ENCODE data around the gene NECAB2.

Gene NECAB2

DNA sequence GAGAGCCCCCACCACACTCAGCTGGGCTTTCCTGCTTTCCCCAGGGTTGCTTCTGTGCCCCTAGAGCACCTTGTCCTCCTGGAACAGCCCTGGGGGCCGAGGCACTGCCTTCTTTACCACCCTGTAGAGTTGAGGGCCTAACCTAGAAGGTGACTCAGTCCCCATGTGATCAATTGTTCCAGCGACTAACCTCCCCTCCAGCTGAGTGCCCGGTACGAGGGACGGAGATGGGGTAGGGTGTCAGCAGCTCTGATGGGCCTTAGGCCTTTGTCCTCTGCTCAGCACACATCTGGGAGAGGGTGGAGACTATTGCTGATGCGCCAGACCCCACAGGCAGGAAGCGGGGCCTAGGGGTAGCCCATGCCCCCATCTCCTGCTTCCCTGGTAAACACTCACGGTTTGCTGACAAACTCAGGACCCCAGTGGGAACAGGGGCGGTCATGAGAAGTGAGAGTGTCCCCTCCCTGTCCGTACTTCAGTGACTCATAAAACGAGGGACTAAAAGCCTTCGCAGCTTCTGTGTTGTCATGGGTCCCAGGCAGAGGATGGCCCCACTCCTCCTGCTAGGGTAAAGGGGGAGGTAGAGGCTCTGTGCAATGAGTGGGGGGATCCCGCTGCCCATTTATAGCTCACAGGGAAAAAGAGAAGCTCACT is 33.1 kb downstream of the NECAB2 start:
- no peak for DNase-seq (ENCODE audit: low read depth)
- TF ChIP-seq, protein P1, sequence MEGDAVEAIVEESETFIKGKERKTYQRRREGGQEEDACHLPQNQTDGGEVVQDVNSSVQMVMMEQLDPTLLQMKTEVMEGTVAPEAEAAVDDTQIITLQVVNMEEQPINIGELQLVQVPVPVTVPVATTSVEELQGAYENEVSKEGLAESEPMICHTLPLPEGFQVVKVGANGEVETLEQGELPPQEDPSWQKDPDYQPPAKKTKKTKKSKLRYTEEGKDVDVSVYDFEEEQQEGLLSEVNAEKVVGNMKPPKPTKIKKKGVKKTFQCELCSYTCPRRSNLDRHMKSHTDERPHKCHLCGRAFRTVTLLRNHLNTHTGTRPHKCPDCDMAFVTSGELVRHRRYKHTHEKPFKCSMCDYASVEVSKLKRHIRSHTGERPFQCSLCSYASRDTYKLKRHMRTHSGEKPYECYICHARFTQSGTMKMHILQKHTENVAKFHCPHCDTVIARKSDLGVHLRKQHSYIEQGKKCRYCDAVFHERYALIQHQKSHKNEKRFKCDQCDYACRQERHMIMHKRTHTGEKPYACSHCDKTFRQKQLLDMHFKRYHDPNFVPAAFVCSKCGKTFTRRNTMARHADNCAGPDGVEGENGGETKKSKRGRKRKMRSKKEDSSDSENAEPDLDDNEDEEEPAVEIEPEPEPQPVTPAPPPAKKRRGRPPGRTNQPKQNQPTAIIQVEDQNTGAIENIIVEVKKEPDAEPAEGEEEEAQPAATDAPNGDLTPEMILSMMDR (IDR thresholded peaks at IDR 0.05; ENCODE audit: low read depth, low read length, missing control alignments) = no peak
- H3K4me3 ChIP-seq (ENCODE audit: low read depth, low read length) = no peak overlapping the region

- TF ChIP-seq, protein P1 (IDR thresholded peaks at IDR 0.05; ENCODE audit: low read depth, low read length, missing control alignments) = no peak
- H3K4me3 ChIP-seq (ENCODE audit: low read depth, low read length) = no peak overlapping the region
- no peak for DNase-seq (ENCODE audit: low read depth)
These were observed 33.7 kb downstream of the NECAB2 start for GRCh38 chr16:84001726-84002125.

GRCh38 chr16:84003038-84003437 is 35.0 kb downstream of the NECAB2 start:
- no peak for DNase-seq (ENCODE audit: low read depth)
- H3K4me3 ChIP-seq (ENCODE audit: low read depth, low read length) = no peak overlapping the region
- TF ChIP-seq, protein P1 (IDR thresholded peaks at IDR 0.05; ENCODE audit: low read depth, low read length, missing control alignments) = no peak

- no peak overlapping the region for H3K4me3 ChIP-seq (ENCODE audit: low read depth, low read length)
- TF ChIP-seq, protein P1 (IDR thresholded peaks at IDR 0.05; ENCODE audit: low read depth, low read length, missing control alignments) = no peak
- no peak for DNase-seq (ENCODE audit: low read depth)
These were observed 36.4 kb downstream of the NECAB2 start for GRCh38 chr16:84004442-84004841.

DNA sequence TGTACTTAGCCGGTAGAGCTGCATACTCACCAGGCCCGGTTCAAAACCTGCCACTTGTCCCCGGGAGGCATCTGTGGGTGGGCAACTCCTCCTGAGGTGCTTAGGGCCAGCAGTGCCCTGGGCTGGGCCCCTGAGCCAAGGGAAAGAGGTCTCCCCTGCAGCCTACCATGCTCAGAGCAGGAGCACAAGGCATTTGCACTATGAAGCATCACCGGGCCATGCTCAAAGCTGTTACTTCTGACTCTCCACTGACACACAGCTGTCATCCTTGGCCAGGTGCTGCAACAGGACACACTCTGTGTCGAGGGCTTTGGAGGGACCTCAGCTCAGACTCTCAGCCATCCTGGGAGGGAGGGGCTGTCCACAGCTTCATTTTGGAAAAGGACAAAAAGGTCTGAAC is 37.3 kb downstream of the NECAB2 start:
- DNase-seq (ENCODE audit: low read depth) = no peak
- no peak overlapping the region for H3K4me3 ChIP-seq (ENCODE audit: low read depth, low read length)
- TF ChIP-seq, protein P1 (IDR thresholded peaks at IDR 0.05; ENCODE audit: low read depth, low read length, missing control alignments) = no peak

DNA sequence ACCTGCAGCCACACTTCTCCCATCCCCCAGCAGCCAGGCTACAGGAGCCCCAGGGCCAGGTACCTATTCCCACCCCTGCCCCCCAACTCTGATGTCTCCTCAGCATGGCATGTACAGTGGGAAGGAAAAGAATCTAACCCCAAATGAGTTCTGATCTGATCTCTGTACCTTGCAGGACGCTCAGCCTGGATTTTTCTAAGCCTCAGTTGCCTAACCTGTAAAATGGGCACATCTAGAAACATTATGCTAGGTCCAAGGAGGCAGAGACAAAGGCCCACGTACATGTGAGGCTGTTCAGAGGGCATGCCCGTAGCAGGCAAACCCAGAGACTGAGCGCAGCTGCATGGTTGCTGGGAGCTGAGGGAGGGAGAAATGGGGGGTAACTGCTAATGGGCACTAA is 39.5 kb downstream of the NECAB2 start:
- H3K4me3 ChIP-seq (ENCODE audit: low read depth, low read length) = no peak overlapping the region
- TF ChIP-seq, protein P1 (IDR thresholded peaks at IDR 0.05; ENCODE audit: low read depth, low read length, missing control alignments) = no peak

GRCh38 chr16:84007965-84008364 is 39.9 kb downstream of the NECAB2 start:
- TF ChIP-seq, protein P1 (IDR thresholded peaks at IDR 0.05; ENCODE audit: low read depth, low read length, missing control alignments) = no peak
- DNase-seq (ENCODE audit: low read depth) = no peak
- no peak overlapping the region for H3K4me3 ChIP-seq (ENCODE audit: low read depth, low read length)

More for the DNA sequence above, 39.5 kb downstream of the NECAB2 start:
- no peak for DNase-seq (ENCODE audit: low read depth)
